Measurements from ENCODE around the gene SH3PXD2A.

GRCh38 chr10:103680869-103681236 is 174.5 kb downstream of the SH3PXD2A start:
- TF ChIP-seq, protein P1, sequence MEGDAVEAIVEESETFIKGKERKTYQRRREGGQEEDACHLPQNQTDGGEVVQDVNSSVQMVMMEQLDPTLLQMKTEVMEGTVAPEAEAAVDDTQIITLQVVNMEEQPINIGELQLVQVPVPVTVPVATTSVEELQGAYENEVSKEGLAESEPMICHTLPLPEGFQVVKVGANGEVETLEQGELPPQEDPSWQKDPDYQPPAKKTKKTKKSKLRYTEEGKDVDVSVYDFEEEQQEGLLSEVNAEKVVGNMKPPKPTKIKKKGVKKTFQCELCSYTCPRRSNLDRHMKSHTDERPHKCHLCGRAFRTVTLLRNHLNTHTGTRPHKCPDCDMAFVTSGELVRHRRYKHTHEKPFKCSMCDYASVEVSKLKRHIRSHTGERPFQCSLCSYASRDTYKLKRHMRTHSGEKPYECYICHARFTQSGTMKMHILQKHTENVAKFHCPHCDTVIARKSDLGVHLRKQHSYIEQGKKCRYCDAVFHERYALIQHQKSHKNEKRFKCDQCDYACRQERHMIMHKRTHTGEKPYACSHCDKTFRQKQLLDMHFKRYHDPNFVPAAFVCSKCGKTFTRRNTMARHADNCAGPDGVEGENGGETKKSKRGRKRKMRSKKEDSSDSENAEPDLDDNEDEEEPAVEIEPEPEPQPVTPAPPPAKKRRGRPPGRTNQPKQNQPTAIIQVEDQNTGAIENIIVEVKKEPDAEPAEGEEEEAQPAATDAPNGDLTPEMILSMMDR (IDR thresholded peaks at IDR 0.05 in 4 of 5, conservative IDR thresholded peaks at IDR 0.05 in 1 of 5), result no peak
- TF ChIP-seq POLR2A (IDR thresholded peaks at IDR 0.05), result no peak

Measured in gastrocnemius medialis (tissue), 4 donors.